ENCODE results near the gene KIR3DL2.
"Not testable (repeated sequence)": the region's sequence is repeated elsewhere in the genome, so short reads cannot be mapped to it uniquely, and the experiment has no call there.

KIR3DL2 gene

GRCh38 chr19:54858476-54858875 lies 8.2 kb downstream of the KIR3DL2 start:
- not testable (repeated sequence) for DNase-seq (ENCODE audit: low read depth, low spot score); H3K4me3 ChIP-seq (ENCODE audit: low read length)

- DNase-seq (ENCODE audit: low read depth, low spot score); H3K4me3 ChIP-seq (ENCODE audit: low read length): not testable (repeated sequence)
Measured at GRCh38 chr19:54859421-54859820, 9.2 kb downstream of the KIR3DL2 start.

GRCh38 chr19:54863459-54863858 lies 13.2 kb downstream of the KIR3DL2 start:
- DNase-seq (ENCODE audit: low read depth, low spot score); H3K4me3 ChIP-seq (ENCODE audit: low read length): not testable (repeated sequence)

- DNase-seq (ENCODE audit: low read depth, low spot score): no peak
- no peak overlapping the region for H3K4me3 ChIP-seq (ENCODE audit: low read length)
Measured at GRCh38 chr19:54871696-54872095, 21.5 kb downstream of the KIR3DL2 start.

- DNase-seq (ENCODE audit: low read depth, low spot score): no peak
- no peak within 1 kb of the TSS for H3K4me3 ChIP-seq (ENCODE audit: low read length)
Measured at GRCh38 chr19:54873990-54874389, 23.7 kb downstream of the KIR3DL2 start, which contains the start of gene FCAR. Gene FCAR (plus strand): TSS chr19:54874235. CDS start chr19:54874290, 55 bp downstream.

- DNase-seq (ENCODE audit: low read depth, low spot score): peak; percentile 28
- H3K4me3 ChIP-seq (ENCODE audit: low read length): no peak overlapping the region
Measured at GRCh38 chr19:54875506-54875905, 25.3 kb downstream of the KIR3DL2 start.

GRCh38 chr19:54877471-54877870 lies 27.2 kb downstream of the KIR3DL2 start:
- no peak overlapping the region for H3K4me3 ChIP-seq (ENCODE audit: low read length)
- no peak for DNase-seq (ENCODE audit: low read depth, low spot score)

GRCh38 chr19:54881884-54882283 lies 31.6 kb downstream of the KIR3DL2 start:
- DNase-seq (ENCODE audit: low read depth, low spot score): no peak
- no peak overlapping the region for H3K4me3 ChIP-seq (ENCODE audit: low read length)

- DNase-seq (ENCODE audit: low read depth, low spot score): peak; percentile 54
- H3K4me3 ChIP-seq (ENCODE audit: low read length): no peak overlapping the region
Measured at GRCh38 chr19:54882758-54883157, 32.5 kb downstream of the KIR3DL2 start.

GRCh38 chr19:54883228-54883627 lies 33.0 kb downstream of the KIR3DL2 start:
- H3K4me3 ChIP-seq (ENCODE audit: low read length): no peak overlapping the region
- DNase-seq (ENCODE audit: low read depth, low spot score): no peak

- no peak overlapping the region for H3K4me3 ChIP-seq (ENCODE audit: low read length)
Measured at GRCh38 chr19:54888239-54888638, 38.0 kb downstream of the KIR3DL2 start.

GRCh38 chr19:54889566-54889965 lies 39.3 kb downstream of the KIR3DL2 start:
- no peak overlapping the region for H3K4me3 ChIP-seq (ENCODE audit: low read length)
- no peak for DNase-seq (ENCODE audit: low read depth, low spot score)

More at GRCh38 chr19:54888239-54888638, 38.0 kb downstream of the KIR3DL2 start:
- DNase-seq (ENCODE audit: low read depth, low spot score): no peak

GRCh38 chr19:54893406-54893805 lies 43.2 kb downstream of the KIR3DL2 start:
- no peak overlapping the region for H3K4me3 ChIP-seq (ENCODE audit: low read length)
- no peak for DNase-seq (ENCODE audit: low read depth, low spot score)

- H3K4me3 ChIP-seq (ENCODE audit: low read length); DNase-seq (ENCODE audit: low read depth, low spot score): not testable (repeated sequence)
Measured at GRCh38 chr19:54894106-54894505, 43.9 kb downstream of the KIR3DL2 start.

GRCh38 chr19:54896036-54896435 lies 45.8 kb downstream of the KIR3DL2 start:
- H3K4me3 ChIP-seq (ENCODE audit: low read length): no peak overlapping the region
- no peak for DNase-seq (ENCODE audit: low read depth, low spot score)

- not testable (repeated sequence) for H3K4me3 ChIP-seq (ENCODE audit: low read length); DNase-seq (ENCODE audit: low read depth, low spot score)
Measured at GRCh38 chr19:54898685-54899084, 48.4 kb downstream of the KIR3DL2 start.

- H3K4me3 ChIP-seq (ENCODE audit: low read length); DNase-seq (ENCODE audit: low read depth, low spot score): not testable (repeated sequence)
Measured at GRCh38 chr19:54899646-54900045, 49.4 kb downstream of the KIR3DL2 start.

- DNase-seq (ENCODE audit: low read depth, low spot score); H3K4me3 ChIP-seq (ENCODE audit: low read length): not testable (repeated sequence)
Measured at GRCh38 chr19:54901153-54901552, 50.9 kb downstream of the KIR3DL2 start.

GRCh38 chr19:54902061-54902460 lies 51.8 kb downstream of the KIR3DL2 start:
- DNase-seq (ENCODE audit: low read depth, low spot score): no peak
- no peak overlapping the region for H3K4me3 ChIP-seq (ENCODE audit: low read length)

- DNase-seq (ENCODE audit: low read depth, low spot score): no peak
- H3K4me3 ChIP-seq (ENCODE audit: low read length): no peak overlapping the region
Measured at GRCh38 chr19:54903303-54903702, 53.1 kb downstream of the KIR3DL2 start.

GRCh38 chr19:54904261-54904660 lies 54.0 kb downstream of the KIR3DL2 start:
- not testable (repeated sequence) for DNase-seq (ENCODE audit: low read depth, low spot score); H3K4me3 ChIP-seq (ENCODE audit: low read length)

GRCh38 chr19:54905421-54905802 lies 55.2 kb downstream of the KIR3DL2 start:
- H3K4me3 ChIP-seq (ENCODE audit: low read length): no peak overlapping the region
- DNase-seq (ENCODE audit: low read depth, low spot score): no peak

Data from Jurkat, Clone E6-1 (cell line).